ENCODE measurements around the gene HMOX1. TPM values are rescaled to one million over a fixed set of nuclear protein-coding genes. Genes with fewer than 3 reads are reported as not detected.

HMOX1 gene
- total and polyA plus RNA-seq, 2 of the 8 experiments (the other 6 are each of a cell fraction or from before 2014, with no cell fraction given): 25.0 to 41.6 TPM

DNA sequence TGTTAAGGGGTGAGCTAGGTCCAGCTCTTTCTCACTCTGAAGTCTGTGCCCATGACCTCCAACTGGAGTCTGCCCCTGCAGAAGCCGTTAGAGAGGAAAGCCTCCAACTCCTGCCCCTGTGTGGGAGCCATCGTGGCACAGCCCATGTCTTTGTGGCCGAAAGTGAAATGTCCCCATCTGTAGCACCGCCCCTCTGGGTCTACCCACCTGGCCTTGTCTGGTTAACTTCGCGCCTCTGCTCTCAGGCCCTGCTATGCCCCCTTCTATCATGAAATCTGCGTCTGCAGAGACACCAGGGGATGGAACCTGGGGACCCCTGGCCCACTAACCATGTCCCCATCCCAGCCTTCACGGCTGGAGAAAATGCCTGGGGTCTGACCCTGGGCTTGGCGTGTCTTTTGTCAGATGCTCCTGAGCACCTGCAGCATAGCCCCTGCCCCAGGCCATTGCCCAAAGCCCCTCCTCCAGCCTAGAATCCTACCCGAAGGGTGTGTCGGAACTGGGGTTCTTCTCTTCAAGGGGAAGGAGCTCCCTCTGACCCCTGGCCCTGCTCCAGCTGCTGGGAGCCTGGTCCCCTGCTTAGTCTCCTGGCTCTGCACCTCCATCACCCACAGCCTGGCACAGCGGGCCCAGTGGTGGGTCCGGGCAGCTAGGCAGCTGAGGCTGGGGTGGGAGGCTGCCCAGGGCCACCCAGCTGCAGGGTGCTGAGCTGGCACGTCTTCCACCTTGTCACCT lies 35.8 kb upstream of the HMOX1 start (continued):
- TF ChIP-seq, protein P1, sequence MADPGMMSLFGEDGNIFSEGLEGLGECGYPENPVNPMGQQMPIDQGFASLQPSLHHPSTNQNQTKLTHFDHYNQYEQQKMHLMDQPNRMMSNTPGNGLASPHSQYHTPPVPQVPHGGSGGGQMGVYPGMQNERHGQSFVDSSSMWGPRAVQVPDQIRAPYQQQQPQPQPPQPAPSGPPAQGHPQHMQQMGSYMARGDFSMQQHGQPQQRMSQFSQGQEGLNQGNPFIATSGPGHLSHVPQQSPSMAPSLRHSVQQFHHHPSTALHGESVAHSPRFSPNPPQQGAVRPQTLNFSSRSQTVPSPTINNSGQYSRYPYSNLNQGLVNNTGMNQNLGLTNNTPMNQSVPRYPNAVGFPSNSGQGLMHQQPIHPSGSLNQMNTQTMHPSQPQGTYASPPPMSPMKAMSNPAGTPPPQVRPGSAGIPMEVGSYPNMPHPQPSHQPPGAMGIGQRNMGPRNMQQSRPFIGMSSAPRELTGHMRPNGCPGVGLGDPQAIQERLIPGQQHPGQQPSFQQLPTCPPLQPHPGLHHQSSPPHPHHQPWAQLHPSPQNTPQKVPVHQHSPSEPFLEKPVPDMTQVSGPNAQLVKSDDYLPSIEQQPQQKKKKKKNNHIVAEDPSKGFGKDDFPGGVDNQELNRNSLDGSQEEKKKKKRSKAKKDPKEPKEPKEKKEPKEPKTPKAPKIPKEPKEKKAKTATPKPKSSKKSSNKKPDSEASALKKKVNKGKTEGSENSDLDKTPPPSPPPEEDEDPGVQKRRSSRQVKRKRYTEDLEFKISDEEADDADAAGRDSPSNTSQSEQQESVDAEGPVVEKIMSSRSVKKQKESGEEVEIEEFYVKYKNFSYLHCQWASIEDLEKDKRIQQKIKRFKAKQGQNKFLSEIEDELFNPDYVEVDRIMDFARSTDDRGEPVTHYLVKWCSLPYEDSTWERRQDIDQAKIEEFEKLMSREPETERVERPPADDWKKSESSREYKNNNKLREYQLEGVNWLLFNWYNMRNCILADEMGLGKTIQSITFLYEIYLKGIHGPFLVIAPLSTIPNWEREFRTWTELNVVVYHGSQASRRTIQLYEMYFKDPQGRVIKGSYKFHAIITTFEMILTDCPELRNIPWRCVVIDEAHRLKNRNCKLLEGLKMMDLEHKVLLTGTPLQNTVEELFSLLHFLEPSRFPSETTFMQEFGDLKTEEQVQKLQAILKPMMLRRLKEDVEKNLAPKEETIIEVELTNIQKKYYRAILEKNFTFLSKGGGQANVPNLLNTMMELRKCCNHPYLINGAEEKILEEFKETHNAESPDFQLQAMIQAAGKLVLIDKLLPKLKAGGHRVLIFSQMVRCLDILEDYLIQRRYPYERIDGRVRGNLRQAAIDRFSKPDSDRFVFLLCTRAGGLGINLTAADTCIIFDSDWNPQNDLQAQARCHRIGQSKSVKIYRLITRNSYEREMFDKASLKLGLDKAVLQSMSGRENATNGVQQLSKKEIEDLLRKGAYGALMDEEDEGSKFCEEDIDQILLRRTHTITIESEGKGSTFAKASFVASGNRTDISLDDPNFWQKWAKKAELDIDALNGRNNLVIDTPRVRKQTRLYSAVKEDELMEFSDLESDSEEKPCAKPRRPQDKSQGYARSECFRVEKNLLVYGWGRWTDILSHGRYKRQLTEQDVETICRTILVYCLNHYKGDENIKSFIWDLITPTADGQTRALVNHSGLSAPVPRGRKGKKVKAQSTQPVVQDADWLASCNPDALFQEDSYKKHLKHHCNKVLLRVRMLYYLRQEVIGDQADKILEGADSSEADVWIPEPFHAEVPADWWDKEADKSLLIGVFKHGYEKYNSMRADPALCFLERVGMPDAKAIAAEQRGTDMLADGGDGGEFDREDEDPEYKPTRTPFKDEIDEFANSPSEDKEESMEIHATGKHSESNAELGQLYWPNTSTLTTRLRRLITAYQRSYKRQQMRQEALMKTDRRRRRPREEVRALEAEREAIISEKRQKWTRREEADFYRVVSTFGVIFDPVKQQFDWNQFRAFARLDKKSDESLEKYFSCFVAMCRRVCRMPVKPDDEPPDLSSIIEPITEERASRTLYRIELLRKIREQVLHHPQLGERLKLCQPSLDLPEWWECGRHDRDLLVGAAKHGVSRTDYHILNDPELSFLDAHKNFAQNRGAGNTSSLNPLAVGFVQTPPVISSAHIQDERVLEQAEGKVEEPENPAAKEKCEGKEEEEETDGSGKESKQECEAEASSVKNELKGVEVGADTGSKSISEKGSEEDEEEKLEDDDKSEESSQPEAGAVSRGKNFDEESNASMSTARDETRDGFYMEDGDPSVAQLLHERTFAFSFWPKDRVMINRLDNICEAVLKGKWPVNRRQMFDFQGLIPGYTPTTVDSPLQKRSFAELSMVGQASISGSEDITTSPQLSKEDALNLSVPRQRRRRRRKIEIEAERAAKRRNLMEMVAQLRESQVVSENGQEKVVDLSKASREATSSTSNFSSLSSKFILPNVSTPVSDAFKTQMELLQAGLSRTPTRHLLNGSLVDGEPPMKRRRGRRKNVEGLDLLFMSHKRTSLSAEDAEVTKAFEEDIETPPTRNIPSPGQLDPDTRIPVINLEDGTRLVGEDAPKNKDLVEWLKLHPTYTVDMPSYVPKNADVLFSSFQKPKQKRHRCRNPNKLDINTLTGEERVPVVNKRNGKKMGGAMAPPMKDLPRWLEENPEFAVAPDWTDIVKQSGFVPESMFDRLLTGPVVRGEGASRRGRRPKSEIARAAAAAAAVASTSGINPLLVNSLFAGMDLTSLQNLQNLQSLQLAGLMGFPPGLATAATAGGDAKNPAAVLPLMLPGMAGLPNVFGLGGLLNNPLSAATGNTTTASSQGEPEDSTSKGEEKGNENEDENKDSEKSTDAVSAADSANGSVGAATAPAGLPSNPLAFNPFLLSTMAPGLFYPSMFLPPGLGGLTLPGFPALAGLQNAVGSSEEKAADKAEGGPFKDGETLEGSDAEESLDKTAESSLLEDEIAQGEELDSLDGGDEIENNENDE (IDR thresholded peaks at IDR 0.05; ENCODE audit: insufficient replicate concordance, low read length): no peak
- TF ChIP-seq POU5F1 (IDR thresholded peaks at IDR 0.05; ENCODE audit: low read depth, low read length): no peak
- no peak for TF ChIP-seq SP2 (IDR thresholded peaks at IDR 0.05; ENCODE audit: low read length)
- no peak for TF ChIP-seq SIX5 (IDR thresholded peaks at IDR 0.05; ENCODE audit: low read depth, low read length)
- TF ChIP-seq JUND (IDR thresholded peaks at IDR 0.05; ENCODE audit: low read length): no peak
- TF ChIP-seq GABPA (IDR thresholded peaks at IDR 0.05; ENCODE audit: borderline replicate concordance, insufficient read depth, low read length): no peak
- no peak for TF ChIP-seq GTF2F1 (IDR thresholded peaks at IDR 0.05; ENCODE audit: borderline replicate concordance, low read depth, low read length)
